HEK293 (cell line): ENCODE data around the gene VSTM2B.

Source experiments
- CTCF ChIA-PET: fragments of 350-600 bp; formaldehyde crosslinking; extraction: SDS; loops from one replicate; lab custom pipeline; 2021; ENCODE audit warnings: antibody characterized with exemption; lab: Yijun Ruan, JAX
- POLR2A ChIA-PET: fragments of 300-600 bp; formaldehyde crosslinking; extraction: SDS; loops from one replicate; lab custom pipeline; 2020; ENCODE audit warnings: antibody characterized with exemption, inconsistent platforms; lab: Yijun Ruan, JAX
- H3K27ac ChIP-seq: fragments of 200-500 bp; sonication (Bioruptor generic); 2 replicates; pipeline ENCODE4 v1.5.1; 2014; ENCODE audit warnings: low read depth, low read length, control low read depth, inconsistent platforms; ENCODE audit errors: extremely low read depth
- H3K36me3 ChIP-seq, 2 experiments: fragments of 200-500 bp in 1 of 2; sonication (Bioruptor generic) in 1 of 2; 1 replicate in 1 of 2; 2 replicates in 1 of 2; pipeline ENCODE4 v1.5.1; 2014 to 2017; ENCODE audit warnings: inconsistent platforms in 2 of 2, low read length in 2 of 2; ENCODE audit not compliant: control insufficient read depth in 2 of 2, insufficient read depth in 1 of 2
- H3K4me1 ChIP-seq: fragments of 200-500 bp; sonication (Bioruptor generic); 2 replicates; pipeline ENCODE4 v1.5.1; 2014; ENCODE audit warnings: mild to moderate bottlenecking, low read length, inconsistent platforms; ENCODE audit not compliant: control insufficient read depth, insufficient read depth
- H3K4me3 ChIP-seq: 2 replicates; pipeline ENCODE4 v1.5.1; 2011; ENCODE audit warnings: low read depth, mild to moderate bottlenecking, control low read depth, low read length, moderate library complexity
- H3K9me3 ChIP-seq: fragments of 200-500 bp; sonication (Bioruptor generic); 2 replicates; pipeline ENCODE4 v1.5.1; 2014; ENCODE audit warnings: low read depth, low read length, inconsistent platforms; ENCODE audit not compliant: control insufficient read depth, insufficient read depth
- GLI4 ChIP-seq: fragments of 450-650 bp; formaldehyde crosslinking; IDR thresholded peaks from 2 replicates; pipeline ENCODE4 v1.5.1; 2016; ENCODE audit warnings: missing biosample characterization, missing genetic modification characterization
- KLF7 ChIP-seq: fragments of 450-650 bp; formaldehyde crosslinking; IDR thresholded peaks from 2 replicates; pipeline ENCODE4 v1.5.1; 2016; ENCODE audit warnings: missing biosample characterization, missing genetic modification characterization, borderline replicate concordance
- RBAK ChIP-seq: fragments of 450-650 bp; formaldehyde crosslinking; IDR thresholded peaks from 2 replicates; pipeline ENCODE4 v1.5.1; 2016; ENCODE audit warnings: missing biosample characterization, missing genetic modification characterization
- REST ChIP-seq: fragments of 450-650 bp; formaldehyde crosslinking; IDR thresholded peaks from 2 replicates; pipeline ENCODE4 v1.5.1; 2016; ENCODE audit warnings: missing biosample characterization, missing genetic modification characterization
- SETDB1 ChIP-seq: IDR thresholded peaks from one replicate; pipeline ENCODE4 v1.6.1; 2017; ENCODE audit warnings: mild to moderate bottlenecking, low read length, moderate library complexity, mixed read lengths; ENCODE audit not compliant: insufficient read length
- ZBTB11 ChIP-seq: fragments of 450-650 bp; formaldehyde crosslinking; conservative IDR thresholded peaks from 2 replicates; pipeline ENCODE4 v1.5.1; 2016; ENCODE audit warnings: low read depth, missing biosample characterization, missing genetic modification characterization
- ZBTB44 ChIP-seq: fragments of 450-650 bp; IDR thresholded peaks from 2 replicates; pipeline ENCODE4 v1.5.1; 2018; ENCODE audit warnings: missing biosample characterization, mild to moderate bottlenecking, missing genetic modification characterization
- ZFP41 ChIP-seq: fragments of 450-650 bp; formaldehyde crosslinking; IDR thresholded peaks from 2 replicates; pipeline ENCODE4 v1.5.1; 2016; ENCODE audit warnings: missing biosample characterization, missing genetic modification characterization, borderline replicate concordance
- ZNF16 ChIP-seq: fragments of 450-650 bp; formaldehyde crosslinking; IDR thresholded peaks from 2 replicates; pipeline ENCODE4 v1.5.1; 2016; ENCODE audit warnings: low read depth, missing biosample characterization, missing genetic modification characterization
- ZNF221 ChIP-seq: fragments of 450-650 bp; formaldehyde crosslinking; IDR thresholded peaks from 2 replicates; pipeline ENCODE4 v1.5.1; 2017; ENCODE audit warnings: missing biosample characterization, missing genetic modification characterization, borderline replicate concordance
- ZNF324 ChIP-seq: fragments of 450-650 bp; formaldehyde crosslinking; IDR thresholded peaks from 2 replicates; pipeline ENCODE4 v1.5.1; 2016; ENCODE audit warnings: missing biosample characterization, missing genetic modification characterization
- ZNF362 ChIP-seq: fragments of 450-650 bp; formaldehyde crosslinking; IDR thresholded peaks from 2 replicates; pipeline ENCODE4 v1.5.1; 2016; ENCODE audit warnings: missing biosample characterization, missing genetic modification characterization
- ZNF37A ChIP-seq: fragments of 450-650 bp; IDR thresholded peaks from 2 replicates; pipeline ENCODE4 v1.5.1; 2018; ENCODE audit warnings: missing biosample characterization, missing genetic modification characterization
- ZNF473 ChIP-seq: fragments of 450-650 bp; formaldehyde crosslinking; IDR thresholded peaks from 2 replicates; pipeline ENCODE4 v1.5.1; 2017; ENCODE audit warnings: missing biosample characterization, missing genetic modification characterization
- ZNF558 ChIP-seq: fragments of 450-650 bp; formaldehyde crosslinking; IDR thresholded peaks from 2 replicates; pipeline ENCODE4 v1.5.1; 2016; ENCODE audit warnings: missing biosample characterization, missing genetic modification characterization
- ZNF621 ChIP-seq: fragments of 450-650 bp; formaldehyde crosslinking; IDR thresholded peaks from 2 replicates; pipeline ENCODE4 v1.5.1; 2017; ENCODE audit warnings: missing biosample characterization, missing genetic modification characterization
- ZNF747 ChIP-seq: fragments of 450-650 bp; formaldehyde crosslinking; IDR thresholded peaks from 2 replicates; pipeline ENCODE4 v1.5.1; 2016; ENCODE audit warnings: missing biosample characterization, missing genetic modification characterization

The VSTM2B gene

GRCh38 chr19:29535984-29536508 lies 10.3 kb downstream of the VSTM2B start:
- Histone ChIP-seq H3K36me3 (no peaks in the 10 kb centered on the region; a peak in 1 of 3 replicates), H3K4me3 (no peak overlapping the region), H3K9me3 (no peaks in the 10 kb centered on the region; the same call in 1 of the 2 replicates), H3K27ac (no peak overlapping the region), H3K4me1 (peaks cover 4% of the 10 kb centered on the region; the same call in 1 of the 2 replicates)
- POLR2A ChIA-PET, result interaction anchor here (1.5 to 1.6 kb wide), 2 partner anchors 8 to 70 kb away, joined by 3 to 5 read pairs; partner anchors contain the start of gene POP4
- TF ChIP-seq ZNF16 (tag by site-specific recombination) (no peak), ZNF473 (tag by site-specific recombination) (no peak), ZNF37A (tag by site-specific recombination) (no peak), ZBTB44 (no peak), SETDB1 (no peak), GLI4 (tag by site-specific recombination) (no peak), ZNF324 (tag by site-specific recombination) (no peak), ZNF747 (no peak), ZFP41 (tag by site-specific recombination) (no peak), KLF7 (tag by site-specific recombination) (no peak), ZNF621 (tag by site-specific recombination) (no peak), ZBTB11 (no peak), REST (no peak), ZNF558 (tag by site-specific recombination) (no peak), ZNF221 (tag by site-specific recombination) (no peak), ZNF362 (tag by site-specific recombination) (no peak), RBAK (tag by site-specific recombination) (no peak)
- CTCF ChIA-PET, result interaction anchor here (0.6 to 4.7 kb wide), 4 partner anchors 7 to 465 kb away, joined by 3 to 38 read pairs (median 5); no protein-coding TSS in a partner anchor
